ENCODE measurements around the gene CHRND.

Gene CHRND

GRCh38 chr2:232484628-232485347, 41.2 kb upstream of the CHRND start:
- no peak for DNase-seq (ENCODE audit: low read depth)
- H3K4me3 ChIP-seq (ENCODE audit: low read depth, low read length) = no peak overlapping the region
- TF ChIP-seq POLR2A (IDR thresholded peaks at IDR 0.05; ENCODE audit: extremely low read depth, insufficient read length) = no peak
- TF ChIP-seq MAX (IDR thresholded peaks at IDR 0.05; ENCODE audit: low read depth, low read length) = no peak
- no peak for TF ChIP-seq MYC (IDR thresholded peaks at IDR 0.05; ENCODE audit: low read depth, low read length)
- TF ChIP-seq CTCF (IDR thresholded peaks at IDR 0.05; ENCODE audit: low read depth, low read length) = no peak

GRCh38 chr2:232485348-232485756, 40.6 kb upstream of the CHRND start:
- H3K4me3 ChIP-seq (ENCODE audit: low read depth, low read length) = no peak overlapping the region
- TF ChIP-seq MYC (IDR thresholded peaks at IDR 0.05; ENCODE audit: low read depth, low read length) = no peak
- TF ChIP-seq CTCF (IDR thresholded peaks at IDR 0.05; ENCODE audit: low read depth, low read length) = no peak
- TF ChIP-seq POLR2A (IDR thresholded peaks at IDR 0.05; ENCODE audit: extremely low read depth, insufficient read length) = no peak
- TF ChIP-seq MAX (IDR thresholded peaks at IDR 0.05; ENCODE audit: low read depth, low read length) = no peak
- DNase-seq (ENCODE audit: low read depth) = peak; percentile 34

GRCh38 chr2:232485757-232486557, 40.0 kb upstream of the CHRND start:
- TF ChIP-seq MYC (IDR thresholded peaks at IDR 0.05; ENCODE audit: low read depth, low read length) (no peak), POLR2A (IDR thresholded peaks at IDR 0.05; ENCODE audit: extremely low read depth, insufficient read length) (no peak), MAX (IDR thresholded peaks at IDR 0.05; ENCODE audit: low read depth, low read length) (no peak), CTCF (IDR thresholded peaks at IDR 0.05; ENCODE audit: low read depth, low read length) (no peak)
- no peak for DNase-seq (ENCODE audit: low read depth)
- no peak overlapping the region for H3K4me3 ChIP-seq (ENCODE audit: low read depth, low read length)

GRCh38 chr2:232486558-232487384, 39.2 kb upstream of the CHRND start:
- H3K4me3 ChIP-seq (ENCODE audit: low read depth, low read length) = no peak overlapping the region
- no peak for TF ChIP-seq POLR2A (IDR thresholded peaks at IDR 0.05; ENCODE audit: extremely low read depth, insufficient read length)
- no peak for TF ChIP-seq MYC (IDR thresholded peaks at IDR 0.05; ENCODE audit: low read depth, low read length)
- no peak for TF ChIP-seq MAX (IDR thresholded peaks at IDR 0.05; ENCODE audit: low read depth, low read length)
- no peak for TF ChIP-seq CTCF (IDR thresholded peaks at IDR 0.05; ENCODE audit: low read depth, low read length)
- DNase-seq (ENCODE audit: low read depth) = no peak

GRCh38 chr2:232487385-232488096, 38.4 kb upstream of the CHRND start, which contains the start of gene ECEL1:
ECEL1 (minus strand) TSS chr2:232487834; CDS start chr2:232486653, 1,181 bp downstream.
- TF ChIP-seq MYC (IDR thresholded peaks at IDR 0.05; ENCODE audit: low read depth, low read length) = no peak
- TF ChIP-seq POLR2A (IDR thresholded peaks at IDR 0.05; ENCODE audit: extremely low read depth, insufficient read length) = no peak
- peak; percentile 45 for DNase-seq (ENCODE audit: low read depth)
- no peak within 1 kb of the TSS for H3K4me3 ChIP-seq (ENCODE audit: low read depth, low read length)

Measured in NB4 (cell line).